Dermis microvascular lymphatic vessel endothelial cell (primary cell): ENCODE results near the gene TSPAN16. TPM values are rescaled to one million over a fixed set of nuclear protein-coding genes. Genes with fewer than 3 reads are reported as not detected.

Experiments
- DNase-seq, 2 donors: peaks; one replicate each; pipeline versions ENCODE4 v3.0.0 to v3.0.0-alpha.2; 2010; ENCODE audit warnings: low read depth in 2 of 2
- total RNA-seq: library from RNA; depleted of rRNA; stranded (reverse); fragments of >200 nt; gene quantifications from 2 replicates; pipeline ENCODE4 v1.2.1, GENCODE V29; 2014

The TSPAN16 gene, protein sequence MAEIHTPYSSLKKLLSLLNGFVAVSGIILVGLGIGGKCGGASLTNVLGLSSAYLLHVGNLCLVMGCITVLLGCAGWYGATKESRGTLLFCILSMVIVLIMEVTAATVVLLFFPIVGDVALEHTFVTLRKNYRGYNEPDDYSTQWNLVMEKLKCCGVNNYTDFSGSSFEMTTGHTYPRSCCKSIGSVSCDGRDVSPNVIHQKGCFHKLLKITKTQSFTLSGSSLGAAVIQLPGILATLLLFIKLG
- total RNA-seq: not detected in 2 replicates

GRCh38 chr19:11295665-11296245 is at the start of gene TSPAN16:
Gene TSPAN16, plus strand, starts transcription at chr19:11296160. Its CDS starts 138 bp downstream, at chr19:11296298.
- no peak for DNase-seq

DNA sequence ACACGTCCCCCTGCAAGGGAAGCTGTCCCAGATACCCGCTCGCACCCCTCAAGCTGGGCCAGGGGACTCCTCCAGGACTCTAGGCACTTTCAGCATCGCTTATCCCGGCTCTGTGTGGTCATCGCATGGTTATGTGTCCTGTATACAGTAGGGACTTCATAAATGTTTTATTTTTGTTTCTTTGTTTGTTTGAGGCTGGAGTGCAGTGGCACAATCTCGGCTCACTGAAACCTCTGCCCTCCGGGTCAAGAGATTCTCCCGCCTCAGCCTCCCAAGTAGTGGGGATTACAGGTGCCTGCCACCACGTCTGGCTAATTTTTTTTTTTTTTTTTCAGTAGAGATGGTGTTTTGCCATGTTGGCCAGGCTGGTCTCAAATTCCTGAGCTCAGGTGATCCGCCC is 49.0 kb upstream of the TSPAN16 start:
- DNase-seq: no peak

GRCh38 chr19:11247391-11247790 is 48.6 kb upstream of the TSPAN16 start:
- DNase-seq: peak; percentile 36 to 67

DNA sequence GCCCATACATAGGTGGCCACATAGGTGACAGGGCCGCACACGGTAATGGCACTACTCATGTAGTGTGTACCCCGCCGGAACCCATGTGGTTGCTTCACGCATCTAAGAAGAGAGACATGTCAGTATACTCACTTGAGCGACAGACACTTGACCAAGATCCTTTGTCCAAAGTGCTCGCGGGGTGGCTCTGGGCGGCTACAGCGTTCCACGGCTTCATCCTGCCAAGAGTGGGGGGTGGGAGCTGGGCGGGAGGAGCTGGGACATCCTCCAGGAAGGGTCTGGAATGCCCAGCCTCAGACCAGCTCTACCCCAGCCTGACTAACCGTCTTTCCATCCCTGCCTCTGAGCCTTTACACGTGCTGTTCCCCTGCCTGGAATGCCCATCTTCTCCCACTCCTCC is 48.0 kb upstream of the TSPAN16 start:
- DNase-seq: no peak

DNA sequence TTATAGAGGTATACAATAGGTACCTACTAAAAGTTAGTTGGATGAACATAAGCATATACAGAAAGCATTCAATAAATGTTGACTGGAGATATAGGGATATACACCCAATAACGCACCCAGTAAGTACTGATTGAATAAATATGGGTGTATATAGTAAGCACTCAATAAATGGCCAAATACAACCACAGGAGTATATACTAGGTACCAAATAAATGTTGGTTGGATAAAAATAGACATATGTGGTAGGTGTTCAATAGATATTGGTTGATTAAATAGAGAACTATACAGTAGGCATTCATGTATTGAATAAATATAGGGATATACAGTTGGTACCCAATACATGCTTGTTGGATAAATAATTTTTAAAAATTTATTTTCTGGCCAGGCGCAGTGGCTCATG is 47.1 kb upstream of the TSPAN16 start:
- DNase-seq: no peak

- no peak for DNase-seq
Measured at GRCh38 chr19:11251217-11251616, 44.7 kb upstream of the TSPAN16 start.

DNA sequence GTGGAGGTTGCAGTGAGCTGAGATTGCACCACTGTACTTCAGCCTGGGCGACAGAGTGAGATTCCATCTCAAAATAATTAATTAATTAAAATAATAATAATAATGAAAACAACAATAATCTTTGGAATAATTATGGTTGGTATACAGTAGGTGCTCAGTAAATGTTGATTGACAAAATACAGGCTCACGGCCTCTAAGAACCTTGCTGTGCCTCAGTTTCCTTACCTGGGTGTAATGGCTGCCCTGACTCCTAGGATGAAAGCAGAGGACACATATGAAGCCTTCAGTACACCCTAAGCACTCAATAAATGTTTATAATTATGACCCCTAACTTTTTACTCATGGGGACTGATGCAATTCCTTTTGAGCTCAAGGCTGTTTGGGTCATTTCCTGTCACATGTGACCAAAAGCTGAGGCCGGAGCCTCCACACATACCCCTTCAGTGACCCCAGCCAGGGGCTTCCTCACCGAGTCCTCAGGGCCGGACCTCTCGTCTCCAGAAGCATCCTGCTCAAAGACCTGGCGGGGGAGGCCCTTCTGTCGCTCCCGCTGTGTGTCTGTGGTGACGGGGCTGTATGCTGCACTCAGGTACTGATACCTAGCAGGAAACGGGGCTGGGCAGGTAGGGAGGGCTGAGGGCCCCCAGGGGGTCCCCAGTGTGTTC is 44.2 kb upstream of the TSPAN16 start:
- peak in 1 of 2 donors; percentile 32 for DNase-seq

- peak in 1 of 2 donors; percentile 59 for DNase-seq
Measured at GRCh38 chr19:11252665-11253355, 43.1 kb upstream of the TSPAN16 start.

DNA sequence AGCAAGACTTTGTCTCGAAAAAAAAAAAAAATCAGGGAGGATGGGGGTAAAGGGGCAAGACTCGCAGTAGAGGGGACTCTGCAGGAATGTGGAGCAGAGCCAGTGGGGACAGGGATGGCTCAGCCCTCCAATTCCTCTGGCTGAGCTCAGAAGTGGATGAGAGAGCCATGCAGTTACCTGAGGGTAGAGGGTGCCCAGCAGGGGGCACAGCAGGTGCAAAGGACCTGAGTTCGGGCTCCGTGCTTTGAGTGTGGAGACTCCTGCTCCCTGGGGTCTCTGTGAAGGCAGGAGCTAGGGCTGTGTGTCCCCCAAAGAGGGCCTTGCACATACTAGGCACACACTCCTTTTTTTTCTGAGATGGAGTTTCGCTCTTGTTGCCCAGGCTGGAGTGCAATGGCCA is 41.3 kb upstream of the TSPAN16 start:
- DNase-seq: peak in 1 of 2 donors; percentile 36

- peak in 1 of 2 donors; percentile 40 for DNase-seq
Measured at GRCh38 chr19:11256189-11256588, 39.8 kb upstream of the TSPAN16 start.

DNA sequence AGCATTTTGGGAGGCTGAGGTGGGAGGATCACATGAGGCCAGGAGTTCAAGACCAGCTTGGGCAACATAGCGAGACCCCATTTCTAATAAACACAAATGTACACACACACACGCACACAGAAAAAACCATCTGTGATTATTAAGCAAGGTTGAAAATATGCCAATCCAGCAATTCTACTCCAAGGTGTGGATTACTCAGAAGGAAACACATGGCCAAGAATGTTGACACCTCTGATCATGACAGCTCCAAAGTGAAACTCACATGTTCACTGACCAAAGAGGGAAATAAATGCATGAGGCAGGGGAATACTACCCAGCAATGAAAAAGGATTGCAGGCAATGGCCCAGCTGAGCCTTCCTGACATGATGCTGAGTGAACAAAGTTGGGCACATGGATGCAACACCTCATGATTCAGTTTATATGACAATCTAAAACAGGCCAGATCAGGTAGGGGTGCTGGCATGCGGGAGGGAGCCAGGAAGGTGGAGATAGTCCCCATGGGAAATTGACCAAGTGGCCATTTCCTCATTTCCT is 38.0 kb upstream of the TSPAN16 start:
- DNase-seq: no peak

GRCh38 chr19:11260996-11261395 is 35.0 kb upstream of the TSPAN16 start:
- DNase-seq: no peak

- DNase-seq: no peak
Measured at GRCh38 chr19:11261431-11261970, 34.5 kb upstream of the TSPAN16 start.

DNA sequence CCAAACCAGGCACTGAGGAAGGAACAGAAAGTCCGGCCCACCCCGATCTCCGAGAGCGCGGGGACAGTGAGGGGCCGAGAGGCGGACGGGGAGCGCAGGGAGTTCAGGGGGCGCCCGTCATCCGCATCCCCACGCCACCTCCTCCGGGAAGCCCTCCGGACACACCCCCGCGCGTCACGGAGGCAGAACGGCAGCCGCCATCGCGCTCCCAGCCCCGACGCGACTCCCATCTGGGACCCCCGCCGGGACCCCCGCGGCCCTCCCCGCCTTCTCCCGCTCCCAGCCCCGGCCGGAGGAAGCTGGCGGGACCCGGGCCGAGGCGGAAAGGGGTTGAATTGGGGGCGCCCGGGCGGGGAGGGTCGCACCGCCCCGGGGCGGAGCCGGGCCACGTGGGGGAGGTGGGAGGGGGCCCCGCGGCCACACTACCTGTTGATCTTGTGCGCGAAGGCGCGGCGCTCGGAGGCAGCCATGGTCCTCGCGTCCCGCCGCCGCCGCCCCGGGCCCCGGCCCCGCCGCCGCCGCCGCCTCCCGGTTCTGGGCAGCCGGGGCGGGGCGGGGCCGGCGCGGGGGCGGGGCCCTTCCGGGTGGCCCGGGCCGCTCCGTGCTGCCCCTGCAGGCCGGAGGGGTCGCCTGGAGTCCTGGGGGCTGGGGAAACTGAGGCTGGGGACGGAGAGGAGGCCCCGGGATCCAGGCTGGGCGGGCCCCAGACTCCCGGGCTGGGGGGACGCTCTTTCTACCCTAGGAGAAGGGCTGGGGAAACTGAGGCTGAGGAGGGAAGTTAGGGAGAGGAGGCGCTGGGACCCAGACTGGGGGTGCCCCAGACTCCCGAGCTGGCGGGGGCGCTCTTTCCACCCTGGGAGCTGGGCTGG is 33.8 kb upstream of the TSPAN16 start, which contains the start of gene DOCK6:
TSS of gene DOCK6 (minus strand) at position 554 of the 869 bp plus-strand sequence. CDS start at position 470, 84 bp downstream.
- peak in 1 of 2 donors; percentile 43 for DNase-seq

- no peak for DNase-seq
Measured at GRCh38 chr19:11263726-11264125, 32.2 kb upstream of the TSPAN16 start.

DNA sequence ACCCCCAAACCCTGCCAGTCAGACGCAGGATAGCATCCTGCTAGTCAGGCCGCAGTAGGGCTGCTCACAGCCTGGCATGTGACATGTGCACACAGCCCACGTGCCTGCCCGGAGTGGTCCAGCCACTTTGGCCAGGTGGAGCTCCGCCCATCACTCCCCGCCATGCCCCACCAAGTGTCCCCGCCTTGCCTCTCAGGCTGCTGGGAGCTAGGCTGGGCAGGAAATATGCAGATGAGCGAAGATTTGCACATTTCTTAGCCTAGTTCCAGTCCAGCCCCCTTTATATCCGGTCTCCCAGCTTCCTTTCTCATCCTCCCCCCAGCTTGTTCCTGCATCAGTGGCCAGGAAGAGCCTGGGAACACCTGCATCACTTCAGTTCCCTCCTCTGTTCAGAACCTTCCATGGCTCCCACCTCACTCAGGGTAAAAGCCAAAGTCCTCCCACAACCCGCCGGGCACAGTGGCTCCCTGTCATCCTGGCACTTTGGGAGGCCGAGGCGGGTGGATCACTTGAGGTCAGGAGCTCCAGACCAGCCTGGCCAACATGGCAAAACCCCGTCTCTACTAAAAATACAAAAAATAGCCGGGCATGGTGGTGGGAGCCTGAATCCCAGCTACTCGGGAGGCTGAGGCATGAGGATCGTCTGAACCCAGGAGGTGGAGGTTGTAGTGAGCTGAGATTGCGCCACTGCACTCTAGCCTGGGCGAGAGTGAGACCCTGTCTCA is 31.3 kb upstream of the TSPAN16 start:
- DNase-seq: peak in 1 of 2 donors; percentile 84

GRCh38 chr19:11265177-11265784 is 30.7 kb upstream of the TSPAN16 start:
- DNase-seq: no peak

- peak in 1 of 2 donors; percentile 75 for DNase-seq
Measured at GRCh38 chr19:11265785-11266236, 30.1 kb upstream of the TSPAN16 start.
